ENCODE measurements around the gene SSBP2. TPM values are rescaled to one million over a fixed set of nuclear protein-coding genes. Genes with fewer than 3 reads are reported as not detected.

SSBP2 gene
- total and polyA plus RNA-seq, 2 of the 8 experiments (the other 6 are each of a cell fraction or from before 2014, with no cell fraction given): 21.5 to 36.2 TPM

GRCh38 chr5:81755320-81755719 lies 4.4 kb upstream of the SSBP2 start:
- no peak overlapping the region for H3K56ac ChIP-seq (replicated peaks; ENCODE audit: insufficient read length, low read depth, low read length)
- H4K91ac ChIP-seq (replicated peaks; ENCODE audit: insufficient read length, low read length): no peak overlapping the region
- no peak overlapping the region for H4K5ac ChIP-seq (ENCODE audit: insufficient read length, low read depth, low read length)
- no peak overlapping the region for H2AFZ ChIP-seq (ENCODE audit: low read length)
- H3K9me3 ChIP-seq (ENCODE audit: insufficient read depth in 2 of 2, low read depth in 1 of 2, low read length in 1 of 2): no peaks in the 10 kb centered on the region
- H3K14ac ChIP-seq (ENCODE audit: insufficient read length): no peak overlapping the region
- H2BK20ac ChIP-seq (ENCODE audit: low read length): no peak overlapping the region
- no peak overlapping the region; the same call in 1 of the 2 replicates for H2BK12ac ChIP-seq (ENCODE audit: low read depth, low read length)
- DNase-seq (ENCODE audit: low read depth in 1 of 2, low spot score in 2 of 2) (no peak), FAIRE-seq (peak; percentile 99)
- H3K23me2 ChIP-seq (ENCODE audit: low read depth, low read length): peaks cover 6% of the 10 kb centered on the region; the same call in 1 of the 2 replicates
- 4% methylated on average over 2 of the region's 2 CpGs; no CpG with 5 or more reads in 1 of the 2 experiments for WGBS, 2 experiments (ENCODE audit: extremely low coverage in 1 of 2, insufficient coverage in 1 of 2, insufficient read length in 1 of 2, insufficient replicate concordance in 2 of 2, low coverage in 1 of 2, low lambda C conversion rate in 2 of 2, missing lambda C conversion rate in 1 of 2)
- no peak overlapping the region; the same call in 1 of the 2 replicates for H2BK5ac ChIP-seq (ENCODE audit: low read depth, low read length)
- ChIA-PET CTCF (ENCODE audit: partially characterized antibody) (interaction anchor here (0.9 to 3.3 kb wide), 7 partner anchors 83 to 409 kb away, joined by 3 to 21 read pairs (median 4); no protein-coding TSS in a partner anchor), POLR2A (ENCODE audit: partially characterized antibody) (interaction anchor here (0.6 to 8.0 kb wide), 3 partner anchors 17 to 94 kb away, joined by 3 to 157 read pairs (median 4); no protein-coding TSS in a partner anchor)
- H3K4me1 ChIP-seq (replicated peaks in 1 of 4; ENCODE audit: control insufficient read depth in 3 of 4, insufficient read depth in 4 of 4, low read length in 3 of 4): peaks cover 4 to 35% (median 14%) of the 10 kb centered on the region in 4 experiments; a peak in 6 of 7 replicates
- H3K79me2 ChIP-seq (ENCODE audit: control insufficient read depth in 1 of 2, insufficient read depth in 2 of 2, low read length in 2 of 2): no peaks in the 10 kb centered on the region
- H3K23ac ChIP-seq (ENCODE audit: insufficient read length): no peak overlapping the region
- no peaks in the 10 kb centered on the region; a peak in 1 of 7 replicates for H3K27me3 ChIP-seq (replicated peaks in 1 of 4; ENCODE audit: control insufficient read depth in 3 of 4, extremely low read depth in 1 of 4, insufficient read depth in 3 of 4, low read length in 3 of 4)
- H3K27ac ChIP-seq (ENCODE audit: low read depth, low read length): no peak overlapping the region
- H2BK120ac ChIP-seq (replicated peaks; ENCODE audit: low read depth, low read length): no peak overlapping the region
- H3K4me2 ChIP-seq (ENCODE audit: insufficient read depth in 1 of 2, low read depth in 2 of 2, low read length in 2 of 2): peak overlapping the region; percentile 12 to 48; a peak in 3 of 4 replicates
- H3K9ac ChIP-seq (replicated peaks in 1 of 4; ENCODE audit: extremely low read depth in 1 of 4, low read depth in 3 of 4, low read length in 3 of 4): no peak overlapping the region
- H4K8ac ChIP-seq (ENCODE audit: extremely low read depth, insufficient read depth, low read length): no peak overlapping the region
- H4K20me1 ChIP-seq (replicated peaks in 1 of 2; ENCODE audit: control insufficient read depth in 1 of 2, insufficient read depth in 2 of 2, low read length in 2 of 2): no peaks in the 10 kb centered on the region
- H3K79me1 ChIP-seq (ENCODE audit: low read depth, low read length): no peaks in the 10 kb centered on the region
- H3K4ac ChIP-seq (replicated peaks; ENCODE audit: insufficient read length, low read depth, low read length): no peak overlapping the region
- H3K4me3 ChIP-seq (ENCODE audit: extremely low read depth in 1 of 4, insufficient read depth in 2 of 4, low read depth in 3 of 4, low read length in 4 of 4): peak overlapping the region in 1 of 4 experiments; percentile 10; a peak in 1 of 8 replicates
- H3K36me3 ChIP-seq (ENCODE audit: control insufficient read depth in 2 of 4, insufficient read depth in 4 of 4, low read length in 3 of 4): no peaks in the 10 kb centered on the region
- no peak overlapping the region for H2BK15ac ChIP-seq (ENCODE audit: low read length)
- no peak overlapping the region for H3K18ac ChIP-seq (ENCODE audit: extremely low read depth, low read length)
- H2AK5ac ChIP-seq (ENCODE audit: low read depth, low read length): no peak overlapping the region
- peak; percentile 89 for TF ChIP-seq TEAD4 (IDR thresholded peaks at IDR 0.05; ENCODE audit: low read depth, low read length)
- TF ChIP-seq JUN (IDR thresholded peaks at IDR 0.05; ENCODE audit: low read depth, low read length): peak; percentile 92
- no peak for TF ChIP-seq CBX8 (IDR thresholded peaks at IDR 0.05; ENCODE audit: borderline replicate concordance, low read depth, low read length)
- 0 out of 2 replicates have a peak, but pooled peaks have one; percentile 4 for TF ChIP-seq POU5F1 (IDR thresholded peaks at IDR 0.05; ENCODE audit: low read depth, low read length)
- peak; percentile 64; the same call in 1 of the 2 replicates for TF ChIP-seq SP1 (IDR thresholded peaks at IDR 0.05; ENCODE audit: low read depth, low read length)
- TF ChIP-seq JUND (IDR thresholded peaks at IDR 0.05; ENCODE audit: low read length): peak; percentile 89
- no peak for TF ChIP-seq MAX (IDR thresholded peaks at IDR 0.05)
- no peak for TF ChIP-seq EP300 (IDR thresholded peaks at IDR 0.05; ENCODE audit: borderline replicate concordance in 1 of 2, low read depth in 2 of 2, low read length in 2 of 2)
- no peak for TF ChIP-seq ZNF274 (IDR thresholded peaks at IDR 0.05; ENCODE audit: borderline replicate concordance, extremely low read depth, low read length)
